Vagina (tissue), 2 donors: ENCODE results near the gene CCL4.

Source experiments
- POLR2A ChIP-seq, 2 donors: fragments of 450-650 bp; IDR thresholded peaks; one replicate each; pipeline ENCODE4 v1.6.1; 2017; ENCODE audit warnings: antibody characterized with exemption in 2 of 2, mild to moderate bottlenecking in 2 of 2, moderate library complexity in 2 of 2
- TF ChIP-seq, protein P1 (sequence below), 3 experiments: fragments of 450-650 bp in 2 of 3; fragments of 200-600 bp in 1 of 3; sonication (generic) in 1 of 3; IDR thresholded peaks; one replicate each; pipeline ENCODE4 v1.5.1; 2017 to 2019; ENCODE audit warnings: antibody characterized with exemption in 3 of 3, mild to moderate bottlenecking in 2 of 3, moderate library complexity in 2 of 3

DNA sequence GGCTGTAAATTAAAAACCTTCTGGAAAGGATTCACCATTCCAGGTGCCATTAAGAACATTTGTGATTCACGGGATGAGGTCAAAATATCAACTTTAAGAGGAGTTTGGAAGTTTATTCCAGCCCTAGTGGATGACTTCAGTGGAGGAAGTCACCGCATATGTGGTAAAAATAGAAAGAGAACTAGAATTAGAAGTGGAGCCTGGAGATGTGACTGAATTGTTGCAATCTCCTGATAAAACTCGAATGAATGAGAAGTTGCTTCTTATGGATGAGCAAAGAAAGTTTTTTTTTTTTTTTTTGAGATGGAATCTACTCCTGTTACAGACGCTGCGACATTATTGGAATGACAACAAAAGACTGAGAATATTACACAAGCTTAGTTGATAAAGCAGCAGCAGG, 26.7 kb downstream of the CCL4 start:
- TF ChIP-seq, protein P1, sequence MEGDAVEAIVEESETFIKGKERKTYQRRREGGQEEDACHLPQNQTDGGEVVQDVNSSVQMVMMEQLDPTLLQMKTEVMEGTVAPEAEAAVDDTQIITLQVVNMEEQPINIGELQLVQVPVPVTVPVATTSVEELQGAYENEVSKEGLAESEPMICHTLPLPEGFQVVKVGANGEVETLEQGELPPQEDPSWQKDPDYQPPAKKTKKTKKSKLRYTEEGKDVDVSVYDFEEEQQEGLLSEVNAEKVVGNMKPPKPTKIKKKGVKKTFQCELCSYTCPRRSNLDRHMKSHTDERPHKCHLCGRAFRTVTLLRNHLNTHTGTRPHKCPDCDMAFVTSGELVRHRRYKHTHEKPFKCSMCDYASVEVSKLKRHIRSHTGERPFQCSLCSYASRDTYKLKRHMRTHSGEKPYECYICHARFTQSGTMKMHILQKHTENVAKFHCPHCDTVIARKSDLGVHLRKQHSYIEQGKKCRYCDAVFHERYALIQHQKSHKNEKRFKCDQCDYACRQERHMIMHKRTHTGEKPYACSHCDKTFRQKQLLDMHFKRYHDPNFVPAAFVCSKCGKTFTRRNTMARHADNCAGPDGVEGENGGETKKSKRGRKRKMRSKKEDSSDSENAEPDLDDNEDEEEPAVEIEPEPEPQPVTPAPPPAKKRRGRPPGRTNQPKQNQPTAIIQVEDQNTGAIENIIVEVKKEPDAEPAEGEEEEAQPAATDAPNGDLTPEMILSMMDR (IDR thresholded peaks at IDR 0.05) = no peak
- no peak for TF ChIP-seq POLR2A (IDR thresholded peaks at IDR 0.05)
